ENCODE data around the gene PRKCA. TPM values are rescaled to one million over a fixed set of nuclear protein-coding genes. Genes with fewer than 3 reads are reported as not detected.

The PRKCA gene
- total and polyA plus RNA-seq, 2 of the 13 experiments (the other 11 are each of a cell fraction or from before 2014, with no cell fraction given), result 18.5 to 21.5 TPM

GRCh38 chr17:66855204-66855603, 552.8 kb downstream of the PRKCA start (continued):
- TF ChIP-seq CTCF (CRISPR knock-in tag; IDR thresholded peaks at IDR 0.05) (peak; percentile 68), MXD3 (CRISPR knock-in tag; IDR thresholded peaks at IDR 0.05) (no peak), ZNF547 (CRISPR knock-in tag; IDR thresholded peaks at IDR 0.05) (no peak)

- in situ Hi-C loops (cut with HindIII; ENCODE audit: extremely low pct_ligation_motif_present, low pct_unique_long_range_greater_than_20kb), result no loop called here
- H3K4me1 ChIP-seq (ENCODE audit: insufficient read depth, low read length), result no peaks in the 10 kb centered on the region
These were observed 556.0 kb downstream of the PRKCA start for GRCh38 chr17:66858226-66859083.

More at GRCh38 chr17:66858226-66859083, 556.0 kb downstream of the PRKCA start:
- Histone ChIP-seq H3K36me3 (replicated peaks in 1 of 2; ENCODE audit: control insufficient read depth in 1 of 2, insufficient read depth in 2 of 2, low read length in 2 of 2) (no peaks in the 10 kb centered on the region), H3K4me3 (replicated peaks in 1 of 3; ENCODE audit: insufficient read depth in 1 of 3, low read depth in 2 of 3, low read length in 3 of 3) (no peak overlapping the region), H3K27me3 (ENCODE audit: control insufficient read depth in 1 of 2, insufficient read depth in 2 of 2, low read length in 2 of 2) (0 out of 5 replicates have a peak, but pooled peaks cover 0 to 16% of the 10 kb centered on the region in 2 experiments), H3K79me2 (ENCODE audit: insufficient read depth, low read length) (no peaks in the 10 kb centered on the region), H4K20me1 (ENCODE audit: insufficient read depth, low read length) (no peaks in the 10 kb centered on the region), H3K9ac (ENCODE audit: insufficient read depth, low read depth, low read length) (no peak overlapping the region), H3K9me3 (ENCODE audit: low read length) (no peaks in the 10 kb centered on the region), H3K4me2 (ENCODE audit: low read depth, low read length) (no peak overlapping the region), H2AFZ (ENCODE audit: low read length) (no peak overlapping the region), H3K27ac (ENCODE audit: extremely low read length, insufficient read depth, low read length) (no peak overlapping the region)
- no peak for DNase-seq (ENCODE audit: low spot score)
- WGBS (ENCODE audit: low lambda C conversion rate), result 38% methylated on average over 9 of the region's 12 CpGs
- intact Hi-C loops (cut with micrococcal nuclease; ENCODE audit: unreplicated experiment), result no loop called here
- ChIA-PET CTCF (ENCODE audit: low intra/inter-chr PET ratio, low total read pairs) (no interaction called here), POLR2A (no interaction called here)
- no TSS peak for BruUV-seq (replicated peaks)
- FAIRE-seq, result no peak
- TF ChIP-seq, protein P1, sequence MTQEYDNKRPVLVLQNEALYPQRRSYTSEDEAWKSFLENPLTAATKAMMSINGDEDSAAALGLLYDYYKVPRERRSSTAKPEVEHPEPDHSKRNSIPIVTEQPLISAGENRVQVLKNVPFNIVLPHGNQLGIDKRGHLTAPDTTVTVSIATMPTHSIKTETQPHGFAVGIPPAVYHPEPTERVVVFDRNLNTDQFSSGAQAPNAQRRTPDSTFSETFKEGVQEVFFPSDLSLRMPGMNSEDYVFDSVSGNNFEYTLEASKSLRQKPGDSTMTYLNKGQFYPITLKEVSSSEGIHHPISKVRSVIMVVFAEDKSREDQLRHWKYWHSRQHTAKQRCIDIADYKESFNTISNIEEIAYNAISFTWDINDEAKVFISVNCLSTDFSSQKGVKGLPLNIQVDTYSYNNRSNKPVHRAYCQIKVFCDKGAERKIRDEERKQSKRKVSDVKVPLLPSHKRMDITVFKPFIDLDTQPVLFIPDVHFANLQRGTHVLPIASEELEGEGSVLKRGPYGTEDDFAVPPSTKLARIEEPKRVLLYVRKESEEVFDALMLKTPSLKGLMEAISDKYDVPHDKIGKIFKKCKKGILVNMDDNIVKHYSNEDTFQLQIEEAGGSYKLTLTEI (CRISPR knock-in tag; conservative IDR thresholded peaks at IDR 0.05), result no peak
- TF ChIP-seq CREB1 (IDR thresholded peaks at IDR 0.05), result no peak
- no peak for TF ChIP-seq CREB1 (CRISPR knock-in tag; IDR thresholded peaks at IDR 0.05)
- TF ChIP-seq HOXA5 (CRISPR knock-in tag; IDR thresholded peaks at IDR 0.05), result no peak
- TF ChIP-seq ZNF790 (CRISPR knock-in tag; IDR thresholded peaks at IDR 0.05; ENCODE audit: borderline replicate concordance), result no peak
- TF ChIP-seq JUN (CRISPR knock-in tag; IDR thresholded peaks at IDR 0.05), result no peak
- TF ChIP-seq FOXA3 (CRISPR knock-in tag; IDR thresholded peaks at IDR 0.05), result no peak
- TF ChIP-seq ZNF547 (CRISPR knock-in tag; IDR thresholded peaks at IDR 0.05), result no peak
- no peak for TF ChIP-seq ZNF30 (CRISPR knock-in tag; IDR thresholded peaks at IDR 0.05)
- TF ChIP-seq SSRP1 (CRISPR knock-in tag; IDR thresholded peaks at IDR 0.05), result no peak
- TF ChIP-seq PAX8 (CRISPR knock-in tag; IDR thresholded peaks at IDR 0.05; ENCODE audit: borderline replicate concordance), result no peak
- TF ChIP-seq PAWR (CRISPR knock-in tag; IDR thresholded peaks at IDR 0.05; ENCODE audit: borderline replicate concordance), result no peak
- TF ChIP-seq MED8 (CRISPR knock-in tag; IDR thresholded peaks at IDR 0.05; ENCODE audit: insufficient replicate concordance), result no peak
- no peak for TF ChIP-seq KDM6A (CRISPR knock-in tag; IDR thresholded peaks at IDR 0.05; ENCODE audit: low read depth)
- TF ChIP-seq CBFB (CRISPR knock-in tag; IDR thresholded peaks at IDR 0.05), result no peak
- TF ChIP-seq RFXAP (CRISPR knock-in tag; IDR thresholded peaks at IDR 0.05; ENCODE audit: borderline replicate concordance), result no peak
- peak; percentile 53; the same call in 2 of the 3 replicates for ATAC-seq

All from HepG2 (cell line).